Uterus (tissue), 2 donors: Measurements from ENCODE around the gene FOLR3.

Experiments used
- CTCF ChIP-seq, 4 experiments: fragments of 200-600 bp in 2 of 4; fragments of 450-650 bp in 2 of 4; sonication (generic) in 2 of 4; IDR thresholded peaks; one replicate each; pipeline ENCODE4 v1.5.1; 2016 to 2019; ENCODE audit warnings: antibody characterized with exemption in 4 of 4, mild to moderate bottlenecking in 2 of 4, moderate library complexity in 1 of 4
- POLR2A ChIP-seq, 2 donors: fragments of 450-650 bp; IDR thresholded peaks; one replicate each; pipeline ENCODE4 v1.6.1; 2016; ENCODE audit warnings: antibody characterized with exemption in 2 of 2, mild to moderate bottlenecking in 1 of 2, moderate library complexity in 1 of 2

DNA sequence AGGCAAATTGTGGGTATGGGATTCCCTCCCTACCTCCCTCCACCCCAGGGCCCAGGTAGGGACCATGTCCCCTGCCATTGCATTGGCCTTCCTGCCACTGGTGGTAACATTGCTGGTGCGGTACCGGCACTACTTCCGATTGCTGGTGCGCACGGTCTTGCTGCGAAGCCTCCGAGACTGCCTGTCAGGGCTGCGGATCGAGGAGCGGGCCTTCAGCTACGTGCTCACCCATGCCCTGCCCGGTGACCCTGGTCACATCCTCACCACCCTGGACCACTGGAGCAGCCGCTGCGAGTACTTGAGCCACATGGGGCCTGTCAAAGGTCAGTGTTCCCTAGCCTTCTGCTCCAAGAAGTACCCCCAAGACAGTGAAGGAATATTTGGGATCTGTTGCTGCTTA, 29.6 kb upstream of the FOLR3 start, which contains the start of gene TOMT:
- TF ChIP-seq CTCF (IDR thresholded peaks at IDR 0.05) = no peak
- TF ChIP-seq POLR2A (IDR thresholded peaks at IDR 0.05) = no peak
